GM19043 (cell line): ENCODE measurements around the gene ATP6V0E1.

Experiments used
- ATAC-seq: cut with Tn5 transposase; IDR thresholded peaks from one replicate; pipeline ENCODE4 v1.9.1; 2021; ENCODE audit warnings: low read depth; ENCODE audit not compliant: unreplicated experiment

The ATP6V0E1 gene

DNA sequence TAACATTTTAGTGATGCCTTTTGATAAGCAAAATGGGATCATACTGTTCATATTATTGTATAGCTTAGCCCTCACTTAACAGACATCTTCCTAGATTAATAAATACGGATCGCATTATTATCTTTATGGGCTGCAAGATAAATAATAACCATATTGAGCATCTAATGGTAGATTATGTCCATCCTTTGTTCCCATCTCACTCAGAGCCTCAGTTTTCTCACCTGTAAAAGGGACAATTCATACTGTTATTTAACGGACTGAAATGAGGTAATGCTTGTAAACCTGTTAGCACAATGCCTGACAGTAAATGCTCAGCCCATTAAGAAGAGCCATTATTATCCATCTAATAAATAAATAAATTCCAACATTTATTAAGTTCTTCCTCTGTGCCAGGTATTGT, 27.3 kb upstream of the ATP6V0E1 start:
- no peak for ATAC-seq

DNA sequence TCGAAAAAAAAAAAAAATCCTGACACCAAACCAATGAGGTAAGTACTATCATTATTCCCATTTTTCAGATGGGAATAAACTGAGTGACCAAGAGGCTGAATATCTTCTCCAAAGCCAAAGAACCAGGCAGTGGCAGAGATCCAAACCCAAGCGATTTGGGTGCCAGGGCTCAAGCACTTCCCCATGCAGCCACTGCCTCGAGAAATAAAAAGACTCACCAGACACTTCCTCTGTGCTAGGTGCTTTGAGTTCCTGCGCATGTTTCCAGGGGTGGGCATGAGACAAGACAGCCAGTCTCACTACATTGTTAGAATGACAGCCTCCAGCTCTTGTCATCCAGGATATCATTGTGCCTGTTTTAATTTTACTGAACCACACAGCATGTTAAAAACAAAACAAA, 26.6 kb upstream of the ATP6V0E1 start:
- ATAC-seq: no peak

DNA sequence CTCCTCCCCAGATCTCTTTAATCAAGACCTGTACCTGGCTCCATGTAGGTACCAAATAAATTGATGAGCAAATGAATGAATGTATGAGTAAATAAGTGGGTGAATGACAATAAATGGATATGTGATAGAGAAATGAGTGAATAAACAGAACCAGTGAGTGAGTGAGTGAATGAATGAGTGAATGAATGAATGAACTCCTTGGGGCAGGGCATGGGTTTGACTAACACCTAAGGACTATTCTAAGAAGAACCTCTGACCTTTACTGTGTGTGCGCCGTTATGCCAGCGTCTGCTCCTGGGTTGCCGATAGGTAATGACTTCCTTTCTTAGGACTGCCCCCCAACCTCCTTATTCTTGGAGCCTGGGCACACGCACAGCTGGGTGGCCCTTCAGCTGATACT, 26.1 kb upstream of the ATP6V0E1 start:
- ATAC-seq: no peak

DNA sequence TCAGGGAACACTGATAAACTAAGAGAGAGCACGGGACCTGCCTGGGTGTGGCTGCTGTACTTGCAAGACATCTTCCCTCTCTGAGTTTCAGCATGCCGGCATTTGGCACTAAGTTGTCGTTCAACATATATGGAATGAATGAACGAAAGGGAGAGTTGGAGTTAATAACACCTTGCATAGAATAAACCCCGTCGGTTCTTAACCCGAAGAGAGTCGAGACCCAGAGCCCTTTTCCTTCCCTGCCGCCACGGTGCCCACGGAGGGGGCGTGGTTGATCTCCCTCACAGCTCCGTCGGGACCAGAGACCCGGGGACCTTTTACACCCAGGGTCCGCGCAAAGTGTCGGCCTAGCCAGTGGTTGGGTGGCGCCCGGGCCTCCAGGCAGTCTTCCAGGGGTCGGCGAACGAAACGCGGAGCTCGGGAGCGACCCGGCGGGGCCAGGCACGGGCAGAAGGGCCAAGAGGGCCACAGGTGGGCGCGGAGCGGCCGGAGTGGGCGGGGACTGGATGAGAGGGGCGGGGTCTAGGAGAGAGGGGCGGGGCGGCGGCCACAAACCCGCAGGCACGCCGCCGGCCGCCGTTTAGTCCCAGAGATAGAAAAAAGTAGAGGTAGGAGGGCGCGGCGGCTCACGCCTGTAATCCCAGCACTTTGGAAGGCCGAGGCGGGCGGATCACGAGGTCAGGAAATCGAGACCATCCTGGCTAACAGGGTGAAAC, 25.1 kb upstream of the ATP6V0E1 start:
- ATAC-seq: peak; percentile 50

DNA sequence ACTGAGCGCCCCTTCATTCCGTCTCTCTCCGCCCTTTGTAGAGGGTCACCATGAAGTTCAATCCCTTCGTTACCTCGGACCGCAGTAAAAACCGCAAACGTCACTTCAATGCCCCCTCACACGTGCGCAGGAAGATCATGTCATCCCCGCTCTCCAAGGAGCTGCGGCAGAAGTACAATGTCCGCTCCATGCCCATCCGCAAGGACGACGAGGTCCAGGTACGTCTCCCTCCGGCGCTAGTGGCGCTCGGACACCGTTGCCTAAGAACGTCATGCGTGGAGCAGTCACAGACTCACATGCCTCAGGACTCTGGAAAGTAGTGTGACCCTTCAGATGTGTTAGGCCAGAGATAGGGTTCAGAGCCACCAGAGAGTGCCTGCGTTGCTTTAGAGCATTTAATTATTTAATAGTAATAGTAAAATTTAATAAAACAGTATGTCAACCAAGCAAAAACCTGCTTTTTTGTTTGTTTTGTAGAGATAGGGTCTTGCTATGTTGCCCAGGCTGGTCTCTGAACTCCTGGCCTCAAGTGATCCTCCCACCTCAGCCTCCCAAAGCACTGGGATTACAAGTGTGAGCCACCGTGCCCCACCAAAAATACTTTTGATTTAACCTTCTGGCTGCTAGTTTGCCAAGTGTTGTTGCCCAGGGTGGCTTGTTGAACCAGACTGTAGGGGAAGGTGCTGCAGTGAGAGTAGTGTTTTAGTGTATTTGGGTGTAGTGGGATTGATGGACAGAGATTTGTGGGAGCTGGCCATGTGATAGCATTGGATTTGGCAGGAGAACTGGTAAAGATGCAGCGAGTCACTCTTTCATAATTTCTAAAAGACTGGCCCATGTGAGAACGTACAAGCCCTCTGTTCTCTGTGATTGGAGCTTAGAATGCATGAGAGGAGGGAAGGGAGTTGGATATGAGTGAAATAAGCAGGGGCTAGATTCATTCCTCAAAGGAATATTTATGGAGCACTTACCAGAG, 23.5 kb upstream of the ATP6V0E1 start:
- no peak for ATAC-seq

DNA sequence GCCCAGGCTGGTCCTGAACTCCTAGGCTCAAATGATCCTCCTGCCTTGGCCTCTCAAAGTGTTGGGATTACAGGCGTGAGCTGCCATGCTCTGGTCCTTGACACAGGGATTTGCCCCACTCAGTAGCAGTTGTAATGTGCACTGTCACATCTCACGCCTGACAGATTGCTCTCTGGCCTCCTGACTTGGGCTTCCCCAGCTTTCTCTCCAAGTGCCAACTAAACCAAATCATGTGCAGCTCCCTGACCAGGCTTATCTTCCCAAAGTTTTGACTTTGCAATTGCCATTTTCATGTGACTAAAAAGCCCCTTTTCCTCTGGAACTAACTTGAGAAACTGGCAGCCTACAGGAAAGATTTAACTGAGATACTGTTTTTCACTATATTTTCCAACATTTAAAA, 13.7 kb upstream of the ATP6V0E1 start:
- ATAC-seq: no peak

DNA sequence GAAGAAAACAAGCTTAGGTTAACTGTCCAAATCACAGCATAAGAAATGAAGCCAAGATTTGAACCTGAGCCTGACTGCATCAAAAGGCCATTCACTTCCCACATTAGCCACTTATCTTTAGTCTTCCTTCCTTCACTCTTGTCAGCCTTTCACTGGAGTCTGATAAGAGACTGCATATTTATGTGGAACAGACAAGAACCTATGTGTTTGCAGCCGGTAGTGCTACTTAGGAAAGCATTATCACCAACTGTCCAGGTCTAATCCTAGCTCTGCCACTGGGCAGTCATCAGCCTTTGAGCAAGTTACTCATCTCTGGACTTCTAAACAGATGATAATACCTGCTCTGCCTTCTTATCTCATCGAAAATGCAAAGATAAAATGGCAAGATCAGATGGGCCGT, 12.1 kb upstream of the ATP6V0E1 start:
- no peak for ATAC-seq

DNA sequence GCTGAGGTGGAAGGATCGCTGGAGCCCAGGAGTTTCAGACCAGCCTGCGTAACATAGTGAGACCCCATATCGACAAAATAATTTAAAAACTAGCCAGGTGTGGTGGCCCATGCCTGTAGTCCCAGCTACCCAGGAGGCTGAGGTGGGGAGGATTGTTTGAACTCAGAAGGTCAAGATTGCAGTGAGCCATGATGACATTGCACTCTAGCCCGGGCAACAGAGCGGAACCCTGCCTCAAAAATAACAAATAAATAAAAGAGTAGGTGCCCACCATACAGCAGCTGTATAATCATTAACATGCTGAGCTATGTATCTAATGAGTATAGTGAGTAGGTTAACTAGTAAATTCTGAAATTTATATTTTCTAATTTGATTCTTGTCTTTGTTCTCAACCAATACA, 11.0 kb upstream of the ATP6V0E1 start:
- ATAC-seq: no peak

DNA sequence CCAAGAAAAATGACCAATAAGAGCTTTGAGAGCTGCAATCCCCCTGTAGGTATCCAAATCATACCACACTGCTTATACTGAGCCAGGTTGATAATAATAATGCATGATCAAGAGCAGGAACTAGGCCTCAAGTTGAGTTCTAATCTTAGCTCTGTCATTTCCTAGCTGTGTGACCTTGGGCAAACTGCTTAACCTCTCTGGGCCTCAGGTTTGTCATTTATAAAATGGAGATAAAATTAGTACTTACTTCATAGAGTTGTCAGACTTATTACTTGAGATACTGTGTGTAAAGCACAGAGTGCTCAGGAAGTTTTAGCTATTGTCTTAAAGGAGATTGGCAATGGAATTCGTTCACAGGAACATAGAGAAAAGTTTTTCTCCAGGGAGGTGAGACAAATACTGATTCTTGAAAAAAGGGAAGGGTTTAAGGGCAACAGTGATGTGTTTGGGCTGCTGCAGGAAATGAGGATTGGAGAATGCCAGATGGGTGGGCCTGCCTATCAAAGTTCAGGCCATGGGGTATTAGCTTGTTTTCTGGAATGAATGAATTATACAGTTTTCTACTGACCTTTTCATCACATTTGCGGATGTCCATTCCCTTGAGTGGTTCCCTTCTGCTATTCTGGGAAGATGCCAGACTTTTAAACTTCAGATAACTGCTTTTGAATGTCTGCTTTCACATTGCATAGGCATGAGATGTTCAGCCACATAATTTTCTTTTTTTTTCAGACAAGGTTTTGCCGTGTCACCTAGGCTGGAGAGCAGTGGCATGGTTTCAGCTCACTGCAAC, 10.2 kb upstream of the ATP6V0E1 start:
- ATAC-seq: no peak

DNA sequence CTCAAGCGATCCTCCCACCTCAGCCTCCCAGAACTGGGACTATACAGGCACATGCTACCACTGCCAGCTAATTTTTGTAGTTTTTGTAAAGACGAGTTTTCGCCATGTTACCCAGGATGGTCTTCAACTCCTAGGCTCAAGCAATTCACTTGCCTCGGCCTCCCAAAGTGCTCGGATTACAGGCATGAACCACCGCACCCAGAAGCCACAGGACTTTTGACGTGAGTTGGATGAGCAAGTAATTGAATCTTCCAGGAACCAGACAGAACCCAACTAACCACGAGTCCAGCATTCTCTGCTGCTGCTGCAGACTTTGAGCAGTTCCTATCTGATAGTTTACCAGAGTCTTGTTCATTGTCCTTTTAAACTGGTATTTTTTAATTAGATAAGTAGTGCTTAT, 9.6 kb upstream of the ATP6V0E1 start:
- no peak for ATAC-seq

DNA sequence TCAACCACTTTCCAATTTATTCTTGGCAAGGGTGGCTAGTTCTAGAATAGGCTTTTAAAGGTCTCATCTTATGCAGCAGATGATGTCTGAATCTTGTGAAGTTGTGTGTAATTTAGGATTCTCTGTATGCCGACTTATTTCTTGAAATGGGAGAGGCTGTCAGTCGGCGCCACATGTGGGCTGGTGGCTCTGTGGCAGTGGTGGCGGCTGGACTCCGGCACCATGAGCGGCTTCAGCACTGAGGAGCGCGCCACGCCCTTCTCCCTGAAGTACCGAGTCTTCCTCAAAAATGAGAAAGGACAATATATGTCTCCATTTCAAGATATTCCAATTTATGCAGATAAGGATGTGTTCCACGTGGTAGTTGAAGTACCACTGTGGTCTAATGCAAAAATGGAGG, 8.3 kb upstream of the ATP6V0E1 start:
- no peak for ATAC-seq

DNA sequence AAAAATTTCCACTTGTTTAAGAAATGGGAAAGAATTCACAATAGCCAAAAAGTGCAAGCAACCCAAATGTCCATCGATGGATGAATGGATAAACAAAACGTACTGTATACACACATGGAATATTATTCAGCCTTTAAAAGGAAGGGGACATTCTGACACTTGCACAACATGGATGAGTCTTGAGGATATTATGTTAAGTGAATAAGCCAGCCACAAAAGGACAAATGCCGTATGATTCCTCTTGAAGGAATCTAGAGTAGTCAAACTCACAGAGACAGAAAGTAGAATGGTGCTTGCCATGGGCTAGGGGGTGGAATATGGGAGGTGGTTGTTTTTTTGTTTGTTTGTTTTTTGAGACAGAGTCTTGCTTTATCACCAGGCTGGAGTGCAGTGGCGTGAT, 3.8 kb upstream of the ATP6V0E1 start:
- no peak for ATAC-seq

DNA sequence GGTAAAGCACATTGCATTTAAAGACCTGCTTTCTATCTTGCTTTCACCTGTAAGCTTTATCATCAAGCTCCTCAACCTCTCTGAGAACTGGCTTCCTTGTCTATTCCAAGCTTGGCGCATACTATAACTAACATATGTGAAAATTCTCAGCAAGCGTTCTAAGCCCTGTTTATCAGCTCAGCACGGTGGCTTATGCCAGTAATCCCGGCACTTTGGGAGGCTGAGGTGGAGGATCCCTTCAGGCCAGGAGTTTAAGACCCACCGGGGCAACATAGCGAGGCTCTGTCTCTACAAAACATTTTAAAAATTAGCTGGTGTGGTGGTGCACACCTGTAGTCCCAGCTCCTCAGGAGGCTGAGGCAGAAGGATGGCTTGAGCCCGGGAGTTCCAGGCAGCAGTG, 1.6 kb upstream of the ATP6V0E1 start:
- ATAC-seq: no peak

DNA sequence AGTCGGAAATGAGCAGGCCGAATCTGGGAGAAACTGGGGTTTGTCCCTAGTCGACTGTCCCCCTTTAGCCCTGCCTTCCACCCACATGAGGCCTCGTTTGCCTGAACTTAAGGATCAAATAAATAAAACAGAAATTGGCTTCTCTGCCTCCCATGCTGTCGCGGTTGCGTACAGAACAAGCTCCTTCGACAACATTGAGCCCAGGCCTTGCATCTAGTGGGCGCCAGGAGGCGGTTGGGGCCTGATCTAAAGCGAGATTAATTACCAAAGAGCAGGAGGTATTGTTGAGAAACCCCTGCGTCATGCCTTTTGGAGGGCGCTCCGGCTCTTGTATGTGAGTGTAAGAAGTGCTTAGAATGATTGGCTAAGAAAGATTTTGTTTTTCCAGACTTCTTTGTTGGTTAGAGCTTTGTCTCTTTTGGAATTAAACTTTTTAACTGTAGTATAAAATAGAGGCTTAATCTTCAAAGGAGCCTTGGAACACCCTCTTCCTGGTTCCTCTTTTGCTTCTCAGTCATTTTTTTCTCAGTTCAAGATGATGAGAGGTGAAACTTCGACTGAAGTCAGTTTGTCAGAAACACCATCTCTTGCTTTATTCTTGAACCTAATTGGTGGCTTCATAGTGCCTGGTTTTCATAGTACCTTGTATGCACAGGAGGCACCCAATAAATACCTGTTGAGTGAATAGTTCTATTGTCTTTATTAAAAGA, 828 bp downstream of the ATP6V0E1 start:
- peak; percentile 55 for ATAC-seq

DNA sequence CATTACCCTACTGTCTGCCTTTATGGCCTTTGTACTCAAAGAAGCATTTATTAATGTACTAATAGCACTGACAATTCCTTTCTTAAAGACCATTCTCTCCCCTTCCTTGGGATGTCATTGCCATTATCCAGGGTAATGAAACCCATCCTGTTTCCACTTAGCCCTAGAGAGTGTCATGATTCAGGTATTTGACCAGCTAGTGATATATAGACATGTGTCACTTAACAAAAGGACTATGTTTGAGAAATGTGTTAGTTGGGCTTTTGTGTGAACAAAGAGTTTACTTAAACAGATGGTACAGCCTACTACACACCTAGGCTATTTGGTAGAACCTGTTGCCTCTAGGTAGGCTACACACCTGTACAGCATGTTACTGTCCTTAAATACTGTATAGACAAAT, 2.0 kb downstream of the ATP6V0E1 start:
- ATAC-seq: no peak

DNA sequence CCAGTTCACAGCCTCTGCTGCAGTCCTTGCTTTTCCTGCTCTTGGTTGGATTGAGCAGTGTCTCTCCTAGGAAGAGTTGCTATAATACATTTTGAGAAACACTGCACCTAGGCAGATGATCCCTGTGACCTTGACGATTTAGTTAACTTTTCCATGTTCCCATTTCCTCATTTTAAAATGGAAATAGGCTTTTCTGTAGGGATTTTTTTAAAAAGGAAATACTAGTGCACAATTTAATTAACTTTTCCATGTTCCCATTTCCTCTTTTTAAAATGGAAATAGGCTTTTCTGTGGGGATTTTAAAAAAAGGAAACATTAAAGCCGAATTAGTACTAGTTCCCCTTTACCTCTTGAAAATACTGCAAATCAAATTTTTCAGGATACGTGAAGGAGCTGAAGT, 4.7 kb downstream of the ATP6V0E1 start:
- no peak for ATAC-seq

DNA sequence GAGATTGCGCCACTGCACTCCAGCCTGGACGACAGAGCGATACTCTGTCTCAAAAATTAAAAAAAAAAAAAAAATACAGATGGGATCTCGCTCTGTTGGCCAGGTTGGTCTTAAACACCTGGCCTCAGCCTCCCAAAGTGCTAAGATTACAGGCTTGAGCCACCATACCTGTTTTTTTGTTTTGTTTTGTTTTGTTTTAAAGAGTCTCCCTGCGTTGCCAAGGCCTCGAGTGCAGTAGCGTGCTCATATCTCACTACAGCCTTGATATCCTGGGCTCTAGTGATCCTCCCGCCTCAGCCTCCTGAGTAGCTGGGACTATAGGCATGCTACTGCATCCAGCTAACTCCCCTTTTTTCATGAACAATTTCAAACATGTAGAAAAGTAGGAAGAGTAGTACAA, 7.2 kb downstream of the ATP6V0E1 start:
- ATAC-seq: no peak

DNA sequence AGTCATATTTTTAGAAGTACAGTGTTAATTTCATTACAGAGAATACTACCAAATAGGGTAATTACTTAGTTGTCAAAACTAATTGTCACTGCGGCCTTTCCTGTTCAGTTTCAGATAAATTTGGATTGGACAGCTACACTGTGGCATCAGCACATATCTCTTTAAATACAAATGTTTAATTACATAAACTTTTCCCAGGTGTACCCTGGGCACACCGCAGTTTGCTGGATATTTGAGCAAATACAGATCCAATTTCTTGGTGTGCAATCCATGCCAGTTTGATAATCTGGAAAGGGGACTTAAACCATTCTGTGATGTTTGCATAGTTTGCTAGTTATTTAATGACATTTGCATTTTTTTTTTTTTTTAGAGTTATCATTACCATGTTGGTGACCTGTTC, 10.8 kb downstream of the ATP6V0E1 start:
- ATAC-seq: no peak

DNA sequence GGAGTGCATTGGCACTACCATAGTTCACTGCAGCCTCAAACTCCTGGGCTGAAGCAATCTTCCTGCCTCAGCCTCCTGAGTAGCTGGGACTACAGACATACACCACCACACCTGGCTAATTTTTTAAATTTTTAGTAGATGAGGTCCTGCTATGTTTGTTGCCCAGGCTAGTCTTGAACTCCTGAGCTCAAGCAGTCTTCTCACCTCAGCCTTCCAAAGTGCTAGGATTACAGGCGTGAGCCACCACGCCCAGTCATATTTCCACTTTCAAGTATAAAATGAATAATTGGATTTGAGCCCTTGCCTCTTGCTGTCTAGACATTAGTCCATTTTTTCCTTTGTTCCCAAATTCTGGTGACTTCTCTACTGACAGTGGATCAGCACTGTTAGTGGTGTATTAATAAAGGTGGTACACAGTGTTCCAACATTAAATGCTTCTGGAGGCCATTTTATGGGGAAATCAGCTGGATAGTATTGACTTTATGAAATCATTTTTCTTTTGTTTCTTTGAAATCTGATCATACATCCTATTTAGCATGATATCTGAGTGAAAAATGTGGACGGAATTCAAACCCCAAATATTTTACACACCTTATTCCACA, 15.9 kb downstream of the ATP6V0E1 start:
- no peak for ATAC-seq

DNA sequence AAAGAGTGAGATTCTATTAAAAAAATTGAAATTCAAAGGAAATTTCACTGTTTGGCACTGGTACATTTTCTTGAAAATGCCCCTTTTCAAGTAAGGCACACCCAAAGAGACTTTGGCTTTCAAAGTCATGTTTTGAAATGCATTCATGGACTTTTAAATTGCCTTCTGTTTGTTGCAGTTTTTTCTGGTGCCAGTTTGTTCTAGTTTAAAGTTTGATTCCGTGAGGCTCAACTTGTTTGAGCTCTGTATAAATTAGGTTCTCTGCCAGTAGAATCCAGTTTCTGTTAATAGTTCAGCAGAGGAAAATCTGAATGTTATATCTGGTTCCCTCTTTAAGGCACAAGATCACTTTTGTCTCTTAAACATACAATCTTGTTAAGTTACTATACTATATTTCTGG, 16.4 kb downstream of the ATP6V0E1 start:
- ATAC-seq: no peak
